GM12872 (cell line): ENCODE data around the gene EPAS1.

Experiments
- CTCF ChIP-seq: IDR thresholded peaks from 3 replicates; pipeline ENCODE4 v1.5.1; 2011; ENCODE audit warnings: low read depth, mild to moderate bottlenecking, low read length, moderate library complexity; ENCODE audit not compliant: insufficient read depth

Gene EPAS1

GRCh38 chr2:46387886-46388515 is 90.8 kb downstream of the EPAS1 start:
- TF ChIP-seq CTCF = no peak

GRCh38 chr2:46388881-46389280 is 91.7 kb downstream of the EPAS1 start:
- no peak for TF ChIP-seq CTCF

GRCh38 chr2:46389417-46389916 is 92.3 kb downstream of the EPAS1 start:
- TF ChIP-seq CTCF = no peak

GRCh38 chr2:46390036-46390435 is 92.8 kb downstream of the EPAS1 start:
- TF ChIP-seq CTCF = no peak

GRCh38 chr2:46390901-46391395 is 93.7 kb downstream of the EPAS1 start:
- TF ChIP-seq CTCF = no peak

GRCh38 chr2:46392561-46393346 is 95.5 kb downstream of the EPAS1 start:
- TF ChIP-seq CTCF = no peak

GRCh38 chr2:46393347-46393820 is 96.2 kb downstream of the EPAS1 start:
- no peak for TF ChIP-seq CTCF
